B cell (primary cell): Measurements from ENCODE around the gene ANTXRL. TPM values are rescaled to one million over a fixed set of nuclear protein-coding genes. Genes with fewer than 3 reads are reported as not detected.
"Not testable (repeated sequence)": the region's sequence is repeated elsewhere in the genome, so short reads cannot be mapped to it uniquely, and the experiment has no call there.

Experiments used
- ATAC-seq: fragments of 200-7000 bp; cut with Tn5 transposase; one replicate; pipeline ENCODE4 v1.10.0; 2021; ENCODE audit warnings: low read depth, mild to moderate bottlenecking, moderate number of reproducible peaks, moderate library complexity
- CTCF ChIA-PET: fragments of 350-600 bp; sonication (Branson Sonifier 250); formaldehyde crosslinking; loops from one replicate; lab custom pipeline; 2021; ENCODE audit warnings: antibody characterized with exemption, inconsistent platforms; lab: Charles Lee
- POLR2A ChIA-PET: fragments of 350-600 bp; sonication (Branson Sonifier 250); formaldehyde crosslinking; loops from one replicate; lab custom pipeline; 2021; ENCODE audit warnings: antibody characterized with exemption; lab: Charles Lee
- DNase-seq: peaks from one replicate; pipeline ENCODE4 v3.0.0; 2013
- H2AFZ ChIP-seq: 2 replicates; pipeline ENCODE4 v1.6.1; 2012; ENCODE audit warnings: mild to moderate bottlenecking, low read depth, low read length; ENCODE audit not compliant: insufficient read depth, poor library complexity, severe bottlenecking
- H3K27ac ChIP-seq, 2 donors: 1 replicate in 1 of 2; 2 replicates in 1 of 2; pipeline ENCODE4 v1.5.1; 2012 to 2013; ENCODE audit warnings: low read length in 2 of 2, mild to moderate bottlenecking in 2 of 2, moderate library complexity in 1 of 2
- H3K27me3 ChIP-seq, 4 experiments: fragments of 200-600 bp in 1 of 4; sonication (generic) in 1 of 4; replicated peaks in 1 of 4; 1 replicate in 2 of 4; 2 replicates in 2 of 4; pipeline versions ENCODE4 v1.6.1 to v1.7.0; 2013 to 2016; ENCODE audit warnings: low read length in 3 of 4, mild to moderate bottlenecking in 2 of 4, mixed read lengths in 1 of 4, moderate library complexity in 1 of 4; ENCODE audit not compliant: insufficient read depth in 4 of 4, control insufficient read depth in 3 of 4; ENCODE audit errors: control extremely low read depth in 1 of 4
- H3K36me3 ChIP-seq, 2 experiments: replicated peaks in 1 of 2; 1 replicate in 1 of 2; 2 replicates in 1 of 2; pipeline versions ENCODE4 v1.6.1 to v1.7.1; 2013; ENCODE audit warnings: low read length in 1 of 2; ENCODE audit not compliant: insufficient read depth in 2 of 2, control insufficient read depth in 1 of 2; ENCODE audit errors: control extremely low read depth in 1 of 2, extremely low read depth in 1 of 2
- H3K4me1 ChIP-seq, 2 donors: fragments of 200-600 bp in 1 of 2; sonication (generic) in 1 of 2; 1 replicate in 1 of 2; 2 replicates in 1 of 2; pipeline versions ENCODE4 v1.5.1 to v1.6.1; 2013 to 2017; ENCODE audit warnings: low read length in 2 of 2; ENCODE audit not compliant: control insufficient read depth in 2 of 2, insufficient read depth in 2 of 2
- H3K4me2 ChIP-seq: replicated peaks from 2 replicates; pipeline ENCODE3; 2012; ENCODE audit warnings: mild to moderate bottlenecking, low read depth, low read length; ENCODE audit not compliant: poor library complexity, severe bottlenecking
- H3K4me3 ChIP-seq, 5 experiments: fragments of 200-600 bp in 1 of 5; sonication (generic) in 1 of 5; 1 replicate in 3 of 5; 2 replicates in 2 of 5; pipeline versions ENCODE4 v1.5.1 to v1.7.0; 2011 to 2016; ENCODE audit warnings: low read length in 4 of 5, mild to moderate bottlenecking in 4 of 5, low read depth in 2 of 5, control low read depth in 1 of 5, moderate library complexity in 1 of 5; ENCODE audit not compliant: insufficient read depth in 1 of 5; ENCODE audit errors: control extremely low read depth in 1 of 5, extremely low read depth in 1 of 5
- H3K79me2 ChIP-seq: fragments of 200-600 bp; sonication (generic); one replicate; pipeline ENCODE4 v1.6.0; 2016; ENCODE audit warnings: low read length; ENCODE audit not compliant: control insufficient read depth, insufficient read depth
- H3K9ac ChIP-seq: fragments of 200-600 bp; sonication (generic); 2 replicates; pipeline ENCODE4 v1.6.1; 2017; ENCODE audit warnings: mild to moderate bottlenecking, low read length, moderate library complexity
- H3K9me3 ChIP-seq, 3 donors: one replicate each; pipeline versions ENCODE4 v1.6.1 to v1.7.1; 2013; ENCODE audit warnings: low read length in 2 of 3; ENCODE audit not compliant: control insufficient read depth in 2 of 3, insufficient read depth in 1 of 3; ENCODE audit errors: control extremely low read depth in 1 of 3
- H4K20me1 ChIP-seq: 2 replicates; pipeline ENCODE4 v1.6.0; 2012; ENCODE audit warnings: mild to moderate bottlenecking, low read length; ENCODE audit not compliant: insufficient read depth, control insufficient read depth, poor library complexity, severe bottlenecking
- H3K27ac Mint-ChIP-seq: one replicate; pipeline ENCODE4 v1.8.0; 2021; ENCODE audit warnings: mixed read lengths
- H3K27me3 Mint-ChIP-seq: one replicate; pipeline ENCODE4 v1.8.0; 2021; ENCODE audit warnings: mixed read lengths
- H3K4me1 Mint-ChIP-seq: one replicate; pipeline ENCODE4 v1.8.0; 2021; ENCODE audit warnings: mixed read lengths
- H3K4me3 Mint-ChIP-seq: one replicate; pipeline ENCODE4 v1.8.0; 2021; ENCODE audit warnings: mixed read lengths
- H3K9me3 Mint-ChIP-seq: one replicate; pipeline ENCODE4 v1.8.0; 2022; ENCODE audit warnings: mixed read lengths; ENCODE audit not compliant: insufficient read depth
- EZH2 ChIP-seq: IDR thresholded peaks from 2 replicates; pipeline ENCODE4 v1.6.1; 2012; ENCODE audit warnings: borderline replicate concordance, low read depth, mild to moderate bottlenecking, moderate library complexity, low read length; ENCODE audit not compliant: insufficient read depth, poor library complexity, severe bottlenecking
- WGBS: methylation state at CpG from one replicate; pipeline ENCODE4 v1.1.5; 2013; ENCODE audit warnings: missing lambda C conversion rate; ENCODE audit not compliant: insufficient coverage; 5-methylcytosine and 5-hydroxymethylcytosine counted together
- intact Hi-C: fragments of 100-400 bp; cut with micrococcal nuclease; formaldehyde crosslinking; loops from one replicate; pipeline ENCODE4 v1.10.0; 2022
- polyA plus RNA-seq: library from polyadenylated mRNA; depleted of rRNA; stranded (reverse); fragments of >200 nt; gene quantifications from 2 replicates; pipeline ENCODE4 v1.2.3, GENCODE V29; 2012
- total RNA-seq, 2 donors: library from RNA; stranded (reverse); fragments of 120-200 nt in 1 of 2; gene quantifications; 1 replicate in 1 of 2; 2 replicates in 1 of 2; pipeline versions ENCODE4 v1.2.3 to v1.2.4, GENCODE V29; 2013 to 2022
- TF ChIP-seq, protein P1 (sequence below): fragments of 200-600 bp; IDR thresholded peaks from one replicate; pipeline ENCODE4 v1.8.0; 2022; ENCODE audit warnings: antibody characterized with exemption, mild to moderate bottlenecking

Gene ANTXRL
- total and polyA plus RNA-seq, 2 donors (not counting 1 experiment from before 2014, with no cell fraction given), result not detected

DNA sequence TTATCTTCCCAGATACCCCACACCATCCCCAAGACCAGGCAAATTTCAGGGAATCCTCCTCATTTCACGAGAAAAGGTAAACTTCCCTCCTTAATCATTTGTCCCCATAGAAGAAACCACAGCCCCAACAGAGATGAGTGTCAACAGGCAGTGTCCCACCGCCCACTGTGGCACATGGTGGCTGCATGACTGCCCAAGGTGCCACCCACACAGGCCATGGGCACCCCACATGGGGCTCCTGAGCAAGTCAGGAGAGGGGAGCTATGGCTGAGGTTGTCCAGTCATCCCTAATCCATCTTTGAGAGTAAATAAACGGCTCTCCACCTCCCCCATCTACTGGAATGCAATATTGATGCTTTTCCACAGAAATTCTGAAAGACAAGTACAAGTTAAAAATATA, 44.1 kb downstream of the ANTXRL start:
- no peak overlapping the region for H3K4me3 Mint-ChIP-seq
- DNase-seq, result no peak
- Histone ChIP-seq H3K4me3 (no peak overlapping the region), H2AFZ (no peak overlapping the region), H3K36me3 (no peaks in the 10 kb centered on the region), H3K27me3 (peaks cover 0 to 4% (median 0%) of the 10 kb centered on the region in 4 experiments), H3K4me2 (no peak overlapping the region), H3K9ac (no peak overlapping the region), H3K27ac (no peak overlapping the region), H4K20me1 (no peaks in the 10 kb centered on the region), H3K9me3 (no peaks in the 10 kb centered on the region), H3K79me2 (no peaks in the 10 kb centered on the region), H3K4me1 (no peaks in the 10 kb centered on the region)
- H3K27ac Mint-ChIP-seq, result no peak overlapping the region
- TF ChIP-seq, protein P1, sequence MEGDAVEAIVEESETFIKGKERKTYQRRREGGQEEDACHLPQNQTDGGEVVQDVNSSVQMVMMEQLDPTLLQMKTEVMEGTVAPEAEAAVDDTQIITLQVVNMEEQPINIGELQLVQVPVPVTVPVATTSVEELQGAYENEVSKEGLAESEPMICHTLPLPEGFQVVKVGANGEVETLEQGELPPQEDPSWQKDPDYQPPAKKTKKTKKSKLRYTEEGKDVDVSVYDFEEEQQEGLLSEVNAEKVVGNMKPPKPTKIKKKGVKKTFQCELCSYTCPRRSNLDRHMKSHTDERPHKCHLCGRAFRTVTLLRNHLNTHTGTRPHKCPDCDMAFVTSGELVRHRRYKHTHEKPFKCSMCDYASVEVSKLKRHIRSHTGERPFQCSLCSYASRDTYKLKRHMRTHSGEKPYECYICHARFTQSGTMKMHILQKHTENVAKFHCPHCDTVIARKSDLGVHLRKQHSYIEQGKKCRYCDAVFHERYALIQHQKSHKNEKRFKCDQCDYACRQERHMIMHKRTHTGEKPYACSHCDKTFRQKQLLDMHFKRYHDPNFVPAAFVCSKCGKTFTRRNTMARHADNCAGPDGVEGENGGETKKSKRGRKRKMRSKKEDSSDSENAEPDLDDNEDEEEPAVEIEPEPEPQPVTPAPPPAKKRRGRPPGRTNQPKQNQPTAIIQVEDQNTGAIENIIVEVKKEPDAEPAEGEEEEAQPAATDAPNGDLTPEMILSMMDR, result no peak
- no peak for TF ChIP-seq EZH2
- peaks cover 33% of the 10 kb centered on the region for H3K27me3 Mint-ChIP-seq
- H3K4me1 Mint-ChIP-seq, result no peaks in the 10 kb centered on the region
- intact Hi-C loops, result no loop called here
- no peak for ATAC-seq
- ChIA-PET CTCF (no interaction called here), POLR2A (no interaction called here)
- WGBS, result 81% methylated on average over 2 of the region's 3 CpGs
- H3K9me3 Mint-ChIP-seq, result no peaks in the 10 kb centered on the region

GRCh38 chr10:46365484-46365883, 78.7 kb downstream of the ANTXRL start:
- H3K9me3 Mint-ChIP-seq, CTCF ChIA-PET: not testable (repeated sequence)

GRCh38 chr10:46367209-46367608, 80.4 kb downstream of the ANTXRL start:
- H3K4me1 ChIP-seq, intact Hi-C loops, DNase-seq, H3K4me3 ChIP-seq, H3K4me3 Mint-ChIP-seq, H3K27ac Mint-ChIP-seq, POLR2A ChIA-PET, H3K9me3 Mint-ChIP-seq, H3K27me3 Mint-ChIP-seq, H3K9me3 ChIP-seq, H3K4me2 ChIP-seq, H3K27ac ChIP-seq, CTCF ChIA-PET, H2AFZ ChIP-seq, H3K79me2 ChIP-seq, H3K4me1 Mint-ChIP-seq, H3K9ac ChIP-seq, H3K36me3 ChIP-seq, H3K27me3 ChIP-seq, H4K20me1 ChIP-seq, ATAC-seq: not testable (repeated sequence)
- WGBS, result 40% methylated on average over 1 of the region's 5 CpGs

More at GRCh38 chr10:46365484-46365883, 78.7 kb downstream of the ANTXRL start:
- H3K4me1 Mint-ChIP-seq, H3K27me3 Mint-ChIP-seq, POLR2A ChIA-PET, H3K27me3 ChIP-seq, DNase-seq, ATAC-seq, H3K9me3 ChIP-seq, H2AFZ ChIP-seq, H3K27ac Mint-ChIP-seq, H3K9ac ChIP-seq, H3K79me2 ChIP-seq, H3K36me3 ChIP-seq, H3K4me3 Mint-ChIP-seq, intact Hi-C loops, H3K4me3 ChIP-seq, H3K4me2 ChIP-seq, H3K27ac ChIP-seq, H4K20me1 ChIP-seq, H3K4me1 ChIP-seq: not testable (repeated sequence)
- WGBS, result no CpG with 5 or more reads among the region's 4 CpGs
